ENCODE results near the gene GTPBP1.

DNA sequence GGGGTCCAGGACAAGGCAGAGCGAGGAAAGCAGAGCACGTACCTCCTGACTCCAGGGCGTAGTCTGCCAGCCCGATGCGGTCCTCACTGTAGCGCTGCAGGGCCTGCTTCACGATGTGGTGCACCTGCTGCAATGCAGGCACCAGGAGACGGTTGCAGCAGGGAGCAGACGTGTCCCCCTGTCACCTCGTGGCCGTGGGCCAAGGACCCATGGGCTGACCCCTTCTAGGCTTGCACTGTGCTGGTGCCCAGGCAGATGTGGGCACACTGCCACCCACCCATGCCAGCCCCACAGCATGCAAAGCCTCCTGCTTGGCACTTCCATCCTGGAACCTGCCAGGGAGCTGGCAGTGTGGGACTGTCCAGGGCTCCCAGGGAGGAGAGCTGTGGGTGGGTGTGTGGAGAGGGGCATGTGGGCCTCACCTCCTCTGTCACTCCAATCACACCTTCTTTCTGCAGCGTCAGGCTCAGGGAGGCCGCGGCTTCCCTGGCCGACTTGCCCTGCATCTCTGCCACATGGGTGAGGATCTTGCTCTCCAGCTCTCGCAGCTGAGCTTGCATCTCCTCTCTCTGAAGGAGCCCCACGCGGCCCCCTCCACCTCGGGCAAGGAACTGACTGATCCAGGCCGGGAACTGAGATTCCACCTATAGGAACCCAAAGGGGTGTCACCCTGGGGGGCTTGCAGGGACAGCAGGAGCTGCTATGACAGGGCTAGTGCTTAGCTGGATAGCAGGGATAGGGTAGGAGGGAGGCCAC is 33.7 kb downstream of the GTPBP1 start:
- TF ChIP-seq CTCF (conservative IDR thresholded peaks at IDR 0.05; ENCODE audit: low read length) (no peak), EZH2phosphoT487 (IDR thresholded peaks at IDR 0.05; ENCODE audit: borderline replicate concordance, low read depth, low read length) (no peak)
